HG03432 (cell line): Measurements from ENCODE around the gene KRTAP12-1.
"Not testable (repeated sequence)": the region's sequence is repeated elsewhere in the genome, so short reads cannot be mapped to it uniquely, and the experiment has no call there.

ENCODE experiments used
- ATAC-seq: cut with Tn5 transposase; IDR thresholded peaks from one replicate; pipeline ENCODE4 v1.9.1; 2021; ENCODE audit warnings: mild to moderate bottlenecking, moderate library complexity; ENCODE audit not compliant: unreplicated experiment

The KRTAP12-1 gene

DNA sequence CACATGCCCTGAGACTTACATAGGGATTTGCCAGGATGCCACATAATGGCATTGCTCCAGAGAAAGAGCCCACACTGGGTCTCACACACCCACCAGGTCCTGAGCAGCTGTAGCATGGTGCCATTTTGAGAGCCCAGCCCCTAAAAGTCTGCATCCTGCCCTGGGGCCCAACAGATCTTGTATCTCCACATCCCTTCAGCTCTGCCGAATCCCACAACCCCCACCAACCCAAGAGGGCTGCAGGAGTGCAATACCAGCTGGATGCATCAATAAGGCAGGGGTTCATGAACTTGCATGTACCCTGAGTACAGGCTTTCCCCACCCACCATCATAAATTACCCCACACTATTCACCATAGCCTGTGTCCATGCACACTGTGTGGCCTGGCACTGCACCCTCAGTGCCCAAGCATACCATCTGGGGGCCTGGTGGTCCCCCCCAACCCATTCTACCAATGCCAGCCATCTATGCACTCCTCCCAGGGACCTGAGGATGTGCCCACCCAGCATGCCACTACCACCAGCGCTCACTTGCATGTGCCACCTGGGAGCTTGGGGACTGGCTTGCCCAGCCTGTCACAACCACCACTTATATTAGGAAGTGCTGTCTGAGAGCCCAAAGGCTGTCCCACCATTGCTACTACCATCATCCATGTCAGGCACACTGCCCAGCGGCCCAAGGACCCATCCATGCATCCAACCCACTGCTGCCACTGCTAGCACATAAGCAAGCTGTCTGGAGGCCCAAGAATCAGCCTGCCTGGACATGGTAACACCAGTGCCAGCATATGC lies 11.1 kb downstream of the KRTAP12-1 start:
- no peak for ATAC-seq

- no peak for ATAC-seq
Observed at GRCh38 chr21:44667612-44668011, 14.4 kb downstream of the KRTAP12-1 start.

GRCh38 chr21:44666401-44667320 lies 15.3 kb downstream of the KRTAP12-1 start, which contains the start of gene KRTAP12-2:
KRTAP12-2 (minus strand) TSS chr21:44666927; CDS start chr21:44666886, 41 bp downstream.
- ATAC-seq, result no peak

- ATAC-seq, result no peak
Observed at GRCh38 chr21:44664691-44665090, 17.3 kb downstream of the KRTAP12-1 start.

- not testable (repeated sequence) for ATAC-seq
Observed at GRCh38 chr21:44661567-44661966, 20.4 kb downstream of the KRTAP12-1 start.

DNA sequence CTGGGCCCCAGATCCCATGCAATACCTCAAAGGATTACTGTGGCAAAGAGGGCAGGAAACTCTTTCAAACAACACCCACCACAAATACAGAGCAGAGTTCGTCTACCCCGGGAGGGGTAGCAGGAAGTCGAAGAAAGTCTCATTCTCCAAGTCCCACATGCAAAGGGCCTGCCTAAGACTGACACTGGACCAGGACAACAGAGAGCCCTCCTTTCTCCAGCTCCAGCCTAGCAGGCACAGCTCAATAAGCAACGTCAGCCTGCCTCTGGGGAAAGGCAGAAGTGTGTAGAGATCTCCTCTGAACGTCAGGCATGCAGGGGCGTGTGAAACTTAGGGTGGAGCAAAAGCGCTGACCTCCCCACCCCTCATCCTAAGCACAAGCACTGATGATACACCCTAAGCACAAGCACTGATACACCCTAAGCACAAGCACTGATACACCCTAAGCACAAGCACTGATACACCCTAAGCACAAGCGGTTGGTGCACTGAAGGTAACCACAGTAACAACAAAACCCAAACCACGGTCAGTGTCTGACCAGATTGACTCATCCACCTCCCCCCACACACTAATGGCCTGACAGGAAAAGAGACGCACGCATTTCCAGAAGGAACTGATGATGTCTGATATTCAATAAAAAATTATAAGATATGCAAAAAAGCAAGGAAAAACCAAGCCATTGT lies 22.9 kb downstream of the KRTAP12-1 start:
- ATAC-seq, result no peak

DNA sequence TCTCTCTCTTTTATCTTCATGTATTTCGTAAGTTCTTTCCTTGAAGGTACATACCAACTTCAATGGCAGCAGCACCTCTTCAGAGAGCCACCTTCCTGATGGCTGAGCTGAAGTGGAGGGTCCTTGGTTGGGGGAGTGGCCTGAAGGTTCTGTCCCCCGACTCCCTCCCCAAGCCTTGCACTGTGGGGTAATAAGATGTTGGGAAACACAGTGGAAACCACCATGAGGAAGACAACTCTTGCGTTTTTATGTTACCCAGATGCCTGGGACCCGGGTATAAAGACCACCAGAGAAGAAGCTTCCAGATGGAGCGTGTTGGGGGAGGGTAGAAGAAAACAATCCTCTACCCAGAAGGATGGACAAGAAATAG lies 23.4 kb downstream of the KRTAP12-1 start:
- ATAC-seq, result no peak

DNA sequence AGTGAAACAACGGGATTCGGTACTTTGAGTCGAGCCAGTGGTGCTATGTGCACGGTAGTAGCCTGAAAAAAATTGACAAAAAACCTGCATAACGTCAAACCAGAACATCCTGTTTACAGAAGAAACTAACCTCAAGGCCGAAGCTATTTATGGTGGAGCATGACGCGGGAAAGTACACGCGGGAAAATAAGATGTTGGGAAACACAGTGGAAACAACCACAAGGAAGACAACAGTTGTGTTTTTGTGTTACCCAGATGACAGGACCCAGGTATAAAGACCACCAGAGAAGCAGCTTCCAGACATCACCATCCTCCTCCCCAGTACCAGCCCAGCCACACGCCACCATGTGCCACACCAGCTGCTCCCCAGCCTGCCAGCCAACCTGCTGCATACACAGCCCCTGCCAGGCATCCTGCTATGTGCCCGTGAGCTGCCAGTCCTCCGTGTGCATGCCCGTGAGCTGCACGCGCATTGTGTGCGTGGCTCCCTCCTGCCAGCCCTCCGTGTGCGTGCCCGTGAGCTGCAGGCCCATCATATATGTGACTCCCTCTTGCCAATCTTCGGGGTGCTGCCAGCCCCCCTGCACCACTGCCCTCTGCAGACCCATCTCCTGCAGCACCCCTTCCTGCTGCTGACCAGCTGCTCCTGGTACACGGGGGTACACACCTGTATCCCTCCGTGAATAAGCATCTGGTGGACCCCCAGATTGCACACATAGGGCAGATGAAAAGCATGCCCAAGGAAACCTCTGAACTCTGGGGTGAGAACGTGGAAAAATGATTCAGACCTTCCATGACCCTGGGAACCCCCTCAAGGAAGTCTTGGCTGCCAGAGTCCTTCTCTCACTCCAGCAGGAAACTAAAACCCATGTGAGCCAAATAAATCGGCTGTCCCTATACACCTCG lies 24.1 kb downstream of the KRTAP12-1 start, which contains the start of gene KRTAP12-3:
Gene KRTAP12-3 (plus strand): TSS at position 298 of the 906 bp plus-strand sequence. CDS start 48 bp downstream, at position 346.
- ATAC-seq, result no peak

DNA sequence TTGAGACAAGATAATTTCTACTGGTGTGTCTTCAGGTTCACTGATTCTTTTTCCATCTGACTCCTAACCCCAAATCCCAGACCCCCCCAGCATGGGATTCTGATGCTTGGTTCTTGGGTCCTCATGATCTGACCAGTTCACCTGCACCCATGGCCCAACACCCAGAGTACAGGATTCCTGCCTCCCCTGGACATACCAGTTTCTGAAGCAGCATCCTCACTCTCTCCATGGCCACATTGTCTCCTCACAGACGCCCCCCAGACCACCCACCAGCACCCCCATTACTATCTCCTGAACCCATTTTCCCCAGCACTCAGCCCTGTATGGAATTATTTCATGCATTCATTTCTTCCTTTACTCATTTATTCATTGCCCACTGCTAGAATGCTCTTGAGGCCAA lies 25.1 kb downstream of the KRTAP12-1 start:
- ATAC-seq, result no peak

GRCh38 chr21:44654576-44655175 lies 27.3 kb downstream of the KRTAP12-1 start, which contains the start of gene KRTAP12-4:
KRTAP12-4 (minus strand) TSS chr21:44654659; CDS start chr21:44654614, 45 bp downstream.
- no peak for ATAC-seq

- no peak for ATAC-seq
Observed at GRCh38 chr21:44653656-44654575, 28.0 kb downstream of the KRTAP12-1 start.

DNA sequence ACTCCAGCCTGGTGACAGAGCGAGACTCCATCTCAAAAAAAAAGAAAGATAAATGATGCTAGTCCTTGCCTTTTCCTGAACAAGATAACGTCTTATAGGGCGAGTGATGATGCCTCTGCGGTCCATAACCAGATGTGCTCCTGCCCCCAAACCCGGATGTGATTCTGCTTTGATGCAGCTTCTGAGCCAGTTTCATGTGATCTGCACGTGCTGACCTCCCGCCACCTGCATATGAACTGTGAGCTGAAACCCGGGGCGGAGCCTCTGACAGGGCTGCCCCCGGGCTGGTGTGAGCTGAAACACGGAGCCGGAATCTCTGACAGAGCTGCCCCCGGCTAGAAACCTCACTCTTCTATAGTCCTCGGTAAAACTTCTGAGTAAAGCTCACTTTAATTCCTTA lies 28.8 kb downstream of the KRTAP12-1 start:
- no peak for ATAC-seq

- ATAC-seq, result no peak
Observed at GRCh38 chr21:44650973-44651675, 30.8 kb downstream of the KRTAP12-1 start.

GRCh38 chr21:44650265-44650972 lies 31.5 kb downstream of the KRTAP12-1 start:
- ATAC-seq, result no peak

GRCh38 chr21:44649521-44650100 lies 32.4 kb downstream of the KRTAP12-1 start:
- ATAC-seq, result no peak

DNA sequence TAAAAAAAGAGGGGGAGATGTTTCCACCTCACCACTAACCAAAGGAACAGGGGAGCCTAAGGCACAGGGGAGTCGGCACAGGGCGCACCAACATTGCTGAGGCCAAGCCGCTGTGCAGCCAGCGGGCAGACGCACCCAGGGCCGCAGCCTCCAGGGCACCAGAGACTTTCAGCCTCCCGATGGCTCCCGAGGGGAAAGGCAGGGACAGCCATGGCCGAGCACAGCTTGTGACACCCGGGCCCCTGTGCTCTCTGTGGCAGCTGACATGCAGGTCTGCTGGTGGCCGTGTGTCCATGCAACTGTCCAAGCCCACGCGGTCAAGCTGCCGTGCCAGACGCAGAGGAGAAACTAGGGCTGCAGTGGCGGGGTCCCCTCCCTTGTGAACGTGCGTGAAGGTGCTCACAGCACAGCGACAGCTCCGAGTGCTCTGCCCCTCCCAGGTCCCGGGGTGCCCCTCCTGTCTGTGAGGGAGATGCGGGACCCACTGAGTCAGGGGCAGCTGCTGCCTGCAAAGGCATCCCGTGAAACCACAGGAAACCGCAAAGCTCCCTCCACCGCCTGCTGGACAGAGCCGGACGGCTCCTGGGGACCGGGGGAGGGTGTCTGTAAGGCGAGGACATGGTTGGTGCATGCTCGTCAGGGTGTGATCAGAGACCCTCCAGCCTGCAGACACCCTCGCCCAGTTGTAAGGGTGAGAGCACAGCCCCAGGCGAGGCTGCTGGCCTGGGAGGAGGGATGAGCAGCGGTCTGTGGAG lies 33.2 kb downstream of the KRTAP12-1 start:
- no peak for ATAC-seq
